ENCODE measurements around the gene TMCO2. TPM values are rescaled to one million over a fixed set of nuclear protein-coding genes. Genes with fewer than 3 reads are reported as not detected.
"Not testable (repeated sequence)": the region's sequence is repeated elsewhere in the genome, so short reads cannot be mapped to it uniquely, and the experiment has no call there.

The TMCO2 gene
- total RNA-seq (2014; rRNA removed) = not detected in 2 replicates
- not detected for polyA plus RNA-seq (2012)

GRCh38 chr1:40247655-40248054 lies at the start of gene TMCO2:
Gene TMCO2, plus strand, starts transcription at chr1:40247937. Its CDS starts 57 bp downstream, at chr1:40247994.
- no peak for DNase-seq (ENCODE audit: low read depth)

GRCh38 chr1:40199126-40199525 lies 48.6 kb upstream of the TMCO2 start:
- DNase-seq (ENCODE audit: low read depth) = no peak

- DNase-seq (ENCODE audit: low read depth) = no peak
These were observed 42.9 kb upstream of the TMCO2 start for GRCh38 chr1:40204856-40205255.

- DNase-seq (ENCODE audit: low read depth) = no peak
These were observed 37.1 kb upstream of the TMCO2 start for GRCh38 chr1:40210511-40211204.

GRCh38 chr1:40218333-40218732 lies 29.4 kb upstream of the TMCO2 start:
- DNase-seq (ENCODE audit: low read depth) = no peak

GRCh38 chr1:40221471-40221905 lies 26.2 kb upstream of the TMCO2 start:
- DNase-seq (ENCODE audit: low read depth) = not testable (repeated sequence)

GRCh38 chr1:40221977-40222772 lies 25.6 kb upstream of the TMCO2 start:
- DNase-seq (ENCODE audit: low read depth) = no peak

- no peak for DNase-seq (ENCODE audit: low read depth)
These were observed 23.7 kb upstream of the TMCO2 start for GRCh38 chr1:40224040-40224439.

- no peak for DNase-seq (ENCODE audit: low read depth)
These were observed 21.5 kb upstream of the TMCO2 start for GRCh38 chr1:40226192-40226591.

GRCh38 chr1:40232444-40232843 lies 15.3 kb upstream of the TMCO2 start:
- no peak for DNase-seq (ENCODE audit: low read depth)

- peak; percentile 15 for DNase-seq (ENCODE audit: low read depth)
These were observed 8.1 kb upstream of the TMCO2 start for GRCh38 chr1:40239626-40240025.

GRCh38 chr1:40240390-40240789 lies 7.3 kb upstream of the TMCO2 start:
- no peak for DNase-seq (ENCODE audit: low read depth)

GRCh38 chr1:40241362-40241761 lies 6.4 kb upstream of the TMCO2 start:
- no peak for DNase-seq (ENCODE audit: low read depth)

GRCh38 chr1:40243351-40243750 lies 4.4 kb upstream of the TMCO2 start:
- DNase-seq (ENCODE audit: low read depth) = no peak

- no peak for DNase-seq (ENCODE audit: low read depth)
These were observed 3.5 kb upstream of the TMCO2 start for GRCh38 chr1:40244138-40244744.

- DNase-seq (ENCODE audit: low read depth) = no peak
These were observed 2.1 kb upstream of the TMCO2 start for GRCh38 chr1:40245686-40246085.

GRCh38 chr1:40248412-40248811 lies 675 bp downstream of the TMCO2 start:
- no peak for DNase-seq (ENCODE audit: low read depth)

- no peak for DNase-seq (ENCODE audit: low read depth)
These were observed 3.7 kb downstream of the TMCO2 start for GRCh38 chr1:40251456-40251855.

- no peak for DNase-seq (ENCODE audit: low read depth)
These were observed 4.9 kb downstream of the TMCO2 start for GRCh38 chr1:40252601-40253000.

GRCh38 chr1:40255231-40255630 lies 7.5 kb downstream of the TMCO2 start:
- DNase-seq (ENCODE audit: low read depth) = no peak

GRCh38 chr1:40256401-40257084 lies 8.8 kb downstream of the TMCO2 start:
- DNase-seq (ENCODE audit: low read depth) = no peak

GRCh38 chr1:40257313-40257687 lies 9.6 kb downstream of the TMCO2 start:
- DNase-seq (ENCODE audit: low read depth) = no peak
